B cell (primary cell): ENCODE measurements around the gene GTF3C2. TPM values are rescaled to one million over a fixed set of nuclear protein-coding genes. Genes with fewer than 3 reads are reported as not detected.
"Not testable (repeated sequence)": the region's sequence is repeated elsewhere in the genome, so short reads cannot be mapped to it uniquely, and the experiment has no call there.

Experiments
- ATAC-seq: fragments of 200-7000 bp; cut with Tn5 transposase; one replicate; pipeline ENCODE4 v1.10.0; 2021; ENCODE audit warnings: low read depth, mild to moderate bottlenecking, moderate number of reproducible peaks, moderate library complexity
- CTCF ChIA-PET: fragments of 350-600 bp; sonication (Branson Sonifier 250); formaldehyde crosslinking; loops from one replicate; lab custom pipeline; 2021; ENCODE audit warnings: antibody characterized with exemption, inconsistent platforms; lab: Charles Lee
- POLR2A ChIA-PET: fragments of 350-600 bp; sonication (Branson Sonifier 250); formaldehyde crosslinking; loops from one replicate; lab custom pipeline; 2021; ENCODE audit warnings: antibody characterized with exemption; lab: Charles Lee
- DNase-seq: peaks from one replicate; pipeline ENCODE4 v3.0.0; 2013
- H2AFZ ChIP-seq: 2 replicates; pipeline ENCODE4 v1.6.1; 2012; ENCODE audit warnings: mild to moderate bottlenecking, low read depth, low read length; ENCODE audit not compliant: insufficient read depth, poor library complexity, severe bottlenecking
- H3K27ac ChIP-seq, 2 donors: 1 replicate in 1 of 2; 2 replicates in 1 of 2; pipeline ENCODE4 v1.5.1; 2012 to 2013; ENCODE audit warnings: low read length in 2 of 2, mild to moderate bottlenecking in 2 of 2, moderate library complexity in 1 of 2
- H3K27me3 ChIP-seq, 4 experiments: fragments of 200-600 bp in 1 of 4; sonication (generic) in 1 of 4; replicated peaks in 1 of 4; 1 replicate in 2 of 4; 2 replicates in 2 of 4; pipeline versions ENCODE4 v1.6.1 to v1.7.0; 2013 to 2016; ENCODE audit warnings: low read length in 3 of 4, mild to moderate bottlenecking in 2 of 4, mixed read lengths in 1 of 4, moderate library complexity in 1 of 4; ENCODE audit not compliant: insufficient read depth in 4 of 4, control insufficient read depth in 3 of 4; ENCODE audit errors: control extremely low read depth in 1 of 4
- H3K36me3 ChIP-seq, 2 experiments: replicated peaks in 1 of 2; 1 replicate in 1 of 2; 2 replicates in 1 of 2; pipeline versions ENCODE4 v1.6.1 to v1.7.1; 2013; ENCODE audit warnings: low read length in 1 of 2; ENCODE audit not compliant: insufficient read depth in 2 of 2, control insufficient read depth in 1 of 2; ENCODE audit errors: control extremely low read depth in 1 of 2, extremely low read depth in 1 of 2
- H3K4me1 ChIP-seq, 2 donors: fragments of 200-600 bp in 1 of 2; sonication (generic) in 1 of 2; 1 replicate in 1 of 2; 2 replicates in 1 of 2; pipeline versions ENCODE4 v1.5.1 to v1.6.1; 2013 to 2017; ENCODE audit warnings: low read length in 2 of 2; ENCODE audit not compliant: control insufficient read depth in 2 of 2, insufficient read depth in 2 of 2
- H3K4me2 ChIP-seq: replicated peaks from 2 replicates; pipeline ENCODE3; 2012; ENCODE audit warnings: mild to moderate bottlenecking, low read depth, low read length; ENCODE audit not compliant: poor library complexity, severe bottlenecking
- H3K4me3 ChIP-seq, 5 experiments: fragments of 200-600 bp in 1 of 5; sonication (generic) in 1 of 5; 1 replicate in 3 of 5; 2 replicates in 2 of 5; pipeline versions ENCODE4 v1.5.1 to v1.7.0; 2011 to 2016; ENCODE audit warnings: low read length in 4 of 5, mild to moderate bottlenecking in 4 of 5, low read depth in 2 of 5, control low read depth in 1 of 5, moderate library complexity in 1 of 5; ENCODE audit not compliant: insufficient read depth in 1 of 5; ENCODE audit errors: control extremely low read depth in 1 of 5, extremely low read depth in 1 of 5
- H3K79me2 ChIP-seq: fragments of 200-600 bp; sonication (generic); one replicate; pipeline ENCODE4 v1.6.0; 2016; ENCODE audit warnings: low read length; ENCODE audit not compliant: control insufficient read depth, insufficient read depth
- H3K9ac ChIP-seq: fragments of 200-600 bp; sonication (generic); 2 replicates; pipeline ENCODE4 v1.6.1; 2017; ENCODE audit warnings: mild to moderate bottlenecking, low read length, moderate library complexity
- H3K9me3 ChIP-seq, 3 donors: one replicate each; pipeline versions ENCODE4 v1.6.1 to v1.7.1; 2013; ENCODE audit warnings: low read length in 2 of 3; ENCODE audit not compliant: control insufficient read depth in 2 of 3, insufficient read depth in 1 of 3; ENCODE audit errors: control extremely low read depth in 1 of 3
- H4K20me1 ChIP-seq: 2 replicates; pipeline ENCODE4 v1.6.0; 2012; ENCODE audit warnings: mild to moderate bottlenecking, low read length; ENCODE audit not compliant: insufficient read depth, control insufficient read depth, poor library complexity, severe bottlenecking
- H3K27ac Mint-ChIP-seq: one replicate; pipeline ENCODE4 v1.8.0; 2021; ENCODE audit warnings: mixed read lengths
- H3K27me3 Mint-ChIP-seq: one replicate; pipeline ENCODE4 v1.8.0; 2021; ENCODE audit warnings: mixed read lengths
- H3K4me1 Mint-ChIP-seq: one replicate; pipeline ENCODE4 v1.8.0; 2021; ENCODE audit warnings: mixed read lengths
- H3K4me3 Mint-ChIP-seq: one replicate; pipeline ENCODE4 v1.8.0; 2021; ENCODE audit warnings: mixed read lengths
- H3K9me3 Mint-ChIP-seq: one replicate; pipeline ENCODE4 v1.8.0; 2022; ENCODE audit warnings: mixed read lengths; ENCODE audit not compliant: insufficient read depth
- EZH2 ChIP-seq: IDR thresholded peaks from 2 replicates; pipeline ENCODE4 v1.6.1; 2012; ENCODE audit warnings: borderline replicate concordance, low read depth, mild to moderate bottlenecking, moderate library complexity, low read length; ENCODE audit not compliant: insufficient read depth, poor library complexity, severe bottlenecking
- WGBS: methylation state at CpG from one replicate; pipeline ENCODE4 v1.1.5; 2013; ENCODE audit warnings: missing lambda C conversion rate; ENCODE audit not compliant: insufficient coverage; 5-methylcytosine and 5-hydroxymethylcytosine counted together
- intact Hi-C: fragments of 100-400 bp; cut with micrococcal nuclease; formaldehyde crosslinking; loops from one replicate; pipeline ENCODE4 v1.10.0; 2022
- polyA plus RNA-seq: library from polyadenylated mRNA; depleted of rRNA; stranded (reverse); fragments of >200 nt; gene quantifications from 2 replicates; pipeline ENCODE4 v1.2.3, GENCODE V29; 2012
- total RNA-seq, 2 donors: library from RNA; stranded (reverse); fragments of 120-200 nt in 1 of 2; gene quantifications; 1 replicate in 1 of 2; 2 replicates in 1 of 2; pipeline versions ENCODE4 v1.2.3 to v1.2.4, GENCODE V29; 2013 to 2022
- TF ChIP-seq, protein P1 (sequence below): fragments of 200-600 bp; IDR thresholded peaks from one replicate; pipeline ENCODE4 v1.8.0; 2022; ENCODE audit warnings: antibody characterized with exemption, mild to moderate bottlenecking

The GTF3C2 gene
- total and polyA plus RNA-seq, 2 donors (not counting 1 experiment from before 2014, with no cell fraction given), result 84.8 to 121 TPM

DNA sequence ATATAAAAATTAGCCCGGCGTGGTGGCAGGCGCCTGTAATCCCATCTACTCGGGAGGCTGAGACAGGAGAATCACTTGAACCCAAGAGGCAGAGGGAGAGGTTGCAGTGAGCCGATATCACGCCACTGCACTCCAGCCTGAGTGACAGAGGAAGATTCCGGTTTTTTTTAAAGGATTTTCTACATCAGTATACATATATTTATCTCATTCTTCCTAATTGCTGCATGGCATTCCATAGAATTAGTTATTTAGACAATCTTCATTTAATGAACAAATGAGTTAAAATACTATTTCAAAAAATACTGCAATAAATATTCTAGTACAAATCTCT is 2.0 kb downstream of the GTF3C2 start:
- intact Hi-C loops, result no loop called here
- no peaks in the 10 kb centered on the region for H3K9me3 Mint-ChIP-seq
- peaks cover 80% of the 10 kb centered on the region for H3K79me2 ChIP-seq
- no peak overlapping the region for H3K4me2 ChIP-seq
- no peak overlapping the region for H3K27ac Mint-ChIP-seq
- CTCF ChIA-PET, result interaction anchor here (1.5 kb wide), 1 partner anchor 15 kb away, joined by 5 read pairs; the partner anchor contains the start of gene EIF2B4
- H3K36me3 ChIP-seq, result peaks cover 0 to 4% of the 10 kb centered on the region in 2 experiments
- TF ChIP-seq EZH2, result no peak
- TF ChIP-seq, protein P1, sequence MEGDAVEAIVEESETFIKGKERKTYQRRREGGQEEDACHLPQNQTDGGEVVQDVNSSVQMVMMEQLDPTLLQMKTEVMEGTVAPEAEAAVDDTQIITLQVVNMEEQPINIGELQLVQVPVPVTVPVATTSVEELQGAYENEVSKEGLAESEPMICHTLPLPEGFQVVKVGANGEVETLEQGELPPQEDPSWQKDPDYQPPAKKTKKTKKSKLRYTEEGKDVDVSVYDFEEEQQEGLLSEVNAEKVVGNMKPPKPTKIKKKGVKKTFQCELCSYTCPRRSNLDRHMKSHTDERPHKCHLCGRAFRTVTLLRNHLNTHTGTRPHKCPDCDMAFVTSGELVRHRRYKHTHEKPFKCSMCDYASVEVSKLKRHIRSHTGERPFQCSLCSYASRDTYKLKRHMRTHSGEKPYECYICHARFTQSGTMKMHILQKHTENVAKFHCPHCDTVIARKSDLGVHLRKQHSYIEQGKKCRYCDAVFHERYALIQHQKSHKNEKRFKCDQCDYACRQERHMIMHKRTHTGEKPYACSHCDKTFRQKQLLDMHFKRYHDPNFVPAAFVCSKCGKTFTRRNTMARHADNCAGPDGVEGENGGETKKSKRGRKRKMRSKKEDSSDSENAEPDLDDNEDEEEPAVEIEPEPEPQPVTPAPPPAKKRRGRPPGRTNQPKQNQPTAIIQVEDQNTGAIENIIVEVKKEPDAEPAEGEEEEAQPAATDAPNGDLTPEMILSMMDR, result no peak
- H3K27me3 Mint-ChIP-seq, result no peaks in the 10 kb centered on the region
- H3K4me3 ChIP-seq, result no peak overlapping the region
- peaks cover 18 to 25% of the 10 kb centered on the region in 2 donors for H3K4me1 ChIP-seq
- WGBS, result 93% methylated on average over 4 of the region's 7 CpGs
- H4K20me1 ChIP-seq, result peaks cover 32% of the 10 kb centered on the region
- no peak overlapping the region for H3K4me3 Mint-ChIP-seq
- H3K27me3 ChIP-seq, result no peaks in the 10 kb centered on the region
- H3K9ac ChIP-seq, result no peak overlapping the region
- H3K27ac ChIP-seq, result no peak overlapping the region
- ATAC-seq (no peak), DNase-seq (no peak)
- no peak overlapping the region for H2AFZ ChIP-seq
- POLR2A ChIA-PET, result no interaction called here
- peaks cover 56% of the 10 kb centered on the region for H3K4me1 Mint-ChIP-seq
- no peaks in the 10 kb centered on the region for H3K9me3 ChIP-seq

DNA sequence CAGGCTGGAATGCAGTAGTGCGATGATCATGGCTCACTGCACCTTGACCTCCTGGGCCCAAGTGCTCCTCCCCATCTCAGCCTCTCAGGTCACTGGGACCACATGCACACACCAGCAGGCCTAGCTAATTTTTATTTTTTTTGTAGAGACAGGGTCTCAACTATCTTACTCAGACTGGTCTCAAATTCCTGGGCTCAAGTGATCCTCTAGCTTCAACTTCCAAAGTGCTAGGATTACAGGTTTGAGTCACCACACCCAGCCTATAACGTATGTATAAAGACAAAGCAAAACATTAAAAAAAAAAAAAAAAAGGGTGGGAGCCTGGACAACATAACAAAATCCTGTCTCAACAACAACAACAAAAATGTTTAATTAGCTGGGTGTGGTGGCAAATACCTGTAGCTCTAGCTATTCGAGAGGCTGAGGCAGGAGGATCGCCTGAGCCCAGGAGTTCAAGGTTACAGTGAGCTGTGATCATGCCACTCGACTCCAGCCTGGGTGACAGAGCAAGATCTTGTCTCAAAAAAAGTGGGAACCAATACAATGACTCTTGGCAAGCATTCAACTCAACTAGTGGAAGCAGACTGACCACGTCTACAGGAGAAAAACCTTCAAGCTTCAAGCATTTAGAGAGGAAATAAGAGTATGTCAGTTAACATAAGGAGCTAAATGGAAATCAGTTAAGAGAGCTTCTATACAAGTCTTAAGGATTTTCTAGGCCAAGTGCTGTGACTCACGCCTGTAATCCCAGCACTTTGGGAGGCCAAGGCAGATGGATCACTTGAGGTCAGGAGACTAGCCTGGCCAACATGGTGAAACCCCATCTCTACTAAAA is 2.6 kb downstream of the GTF3C2 start:
- Histone ChIP-seq H4K20me1 (peaks cover 35% of the 10 kb centered on the region), H3K27me3 (no peaks in the 10 kb centered on the region), H3K9ac (no peak overlapping the region), H3K4me1 (peaks cover 18 to 25% of the 10 kb centered on the region in 2 donors), H3K9me3 (no peaks in the 10 kb centered on the region), H3K27ac (no peak overlapping the region), H3K36me3 (peaks cover 0 to 4% of the 10 kb centered on the region in 2 experiments), H3K4me2 (peak overlapping the region; percentile 19), H2AFZ (no peak overlapping the region), H3K79me2 (peaks cover 84% of the 10 kb centered on the region), H3K4me3 (no peak overlapping the region)
- POLR2A ChIA-PET, result no interaction called here
- Mint-ChIP-seq H3K27me3 (no peaks in the 10 kb centered on the region), H3K9me3 (no peaks in the 10 kb centered on the region), H3K27ac (no peak overlapping the region), H3K4me1 (peaks cover 58% of the 10 kb centered on the region), H3K4me3 (no peak overlapping the region)
- ATAC-seq (no peak), DNase-seq (no peak)
- CTCF ChIA-PET, result interaction anchor here (1.5 to 1.9 kb wide), 2 partner anchors 16 to 50 kb away, joined by 5 read pairs; partner anchors contain the start of gene EIF2B4
- WGBS, result 87% methylated on average over 3 of the region's 7 CpGs
- TF ChIP-seq EZH2, result no peak
- TF ChIP-seq, protein P1, result no peak
- intact Hi-C loops, result no loop called here

DNA sequence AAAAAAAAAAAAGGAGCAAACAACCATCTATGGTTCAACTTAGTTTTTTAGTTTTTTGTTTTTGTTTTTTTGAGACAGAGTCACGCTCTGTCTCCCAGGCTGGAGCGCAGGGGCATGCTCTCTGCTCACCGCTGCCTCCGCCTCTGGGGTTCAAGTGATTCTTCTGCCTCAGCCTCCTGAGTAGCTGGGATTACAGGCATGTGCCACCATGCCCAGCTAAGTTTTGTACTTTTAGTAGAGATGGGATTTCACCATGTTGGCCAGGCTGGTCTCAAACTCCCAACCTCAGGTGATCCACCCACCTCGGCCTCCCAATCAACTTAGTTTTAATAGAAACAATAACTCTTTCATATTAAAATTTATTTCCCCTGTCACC is 3.2 kb downstream of the GTF3C2 start:
- H3K27ac ChIP-seq, H3K9me3 ChIP-seq, H3K4me3 Mint-ChIP-seq, H3K27me3 Mint-ChIP-seq, H3K9ac ChIP-seq, H3K27me3 ChIP-seq, H3K27ac Mint-ChIP-seq, H3K4me3 ChIP-seq, DNase-seq, H2AFZ ChIP-seq, H3K36me3 ChIP-seq, ATAC-seq, POLR2A ChIA-PET, intact Hi-C loops, H3K9me3 Mint-ChIP-seq: not testable (repeated sequence)
- peaks cover 18 to 24% of the 10 kb centered on the region in 2 donors for H3K4me1 ChIP-seq
- WGBS, result 100% methylated on average over 2 of the region's 5 CpGs
- peak overlapping the region; percentile 19 for H3K4me2 ChIP-seq
- H3K79me2 ChIP-seq, result peaks cover 89% of the 10 kb centered on the region
- CTCF ChIA-PET, result interaction anchor here (1.5 to 1.9 kb wide), 2 partner anchors 16 to 50 kb away, joined by 5 read pairs; partner anchors contain the start of gene EIF2B4
- H3K4me1 Mint-ChIP-seq, result peaks cover 57% of the 10 kb centered on the region
- peaks cover 37% of the 10 kb centered on the region for H4K20me1 ChIP-seq
